NCI-H345 treated with DMSO at 0.1 percent for 48 hours (cell line): ENCODE measurements around the gene TXNIP.

ENCODE experiments used
- DNase-seq: peaks from one replicate; lab custom pipeline; 2025; ENCODE audit not compliant: unreplicated experiment; lab: John Stamatoyannopoulos, UW

Gene TXNIP

GRCh38 chr1:146012703-146013558 is 16.6 kb upstream of the TXNIP start:
- peak; percentile 87 for DNase-seq

DNA sequence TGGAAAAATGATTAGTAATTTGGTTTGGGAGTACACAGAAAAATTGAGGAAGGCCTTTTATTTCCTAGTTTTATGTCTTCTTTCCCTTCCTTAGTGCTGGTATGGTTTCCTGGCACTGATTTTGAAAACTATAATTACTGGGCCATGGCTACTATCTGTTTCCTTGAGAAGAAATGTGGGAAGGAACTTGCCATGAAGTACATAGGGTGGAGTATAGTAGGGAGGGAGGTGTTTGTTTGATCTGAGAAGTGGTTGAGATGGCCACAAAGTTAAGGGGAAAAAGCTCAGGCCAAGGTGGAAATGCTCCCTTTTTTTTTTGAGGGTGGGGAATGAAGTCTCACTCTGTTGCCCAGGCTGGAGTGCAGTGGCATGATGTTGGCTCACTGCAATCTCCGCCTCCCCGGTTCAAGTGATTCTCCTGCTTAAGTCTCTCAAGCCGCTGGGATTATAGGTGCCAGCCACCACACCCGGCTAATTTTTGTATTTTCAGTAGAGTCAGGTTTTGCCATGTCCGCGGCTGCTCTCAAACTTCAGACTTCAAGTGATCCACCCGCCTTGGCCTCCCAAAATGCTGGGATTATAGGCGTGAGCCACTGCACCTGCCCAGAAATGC is 13.9 kb upstream of the TXNIP start:
- DNase-seq: no peak

DNA sequence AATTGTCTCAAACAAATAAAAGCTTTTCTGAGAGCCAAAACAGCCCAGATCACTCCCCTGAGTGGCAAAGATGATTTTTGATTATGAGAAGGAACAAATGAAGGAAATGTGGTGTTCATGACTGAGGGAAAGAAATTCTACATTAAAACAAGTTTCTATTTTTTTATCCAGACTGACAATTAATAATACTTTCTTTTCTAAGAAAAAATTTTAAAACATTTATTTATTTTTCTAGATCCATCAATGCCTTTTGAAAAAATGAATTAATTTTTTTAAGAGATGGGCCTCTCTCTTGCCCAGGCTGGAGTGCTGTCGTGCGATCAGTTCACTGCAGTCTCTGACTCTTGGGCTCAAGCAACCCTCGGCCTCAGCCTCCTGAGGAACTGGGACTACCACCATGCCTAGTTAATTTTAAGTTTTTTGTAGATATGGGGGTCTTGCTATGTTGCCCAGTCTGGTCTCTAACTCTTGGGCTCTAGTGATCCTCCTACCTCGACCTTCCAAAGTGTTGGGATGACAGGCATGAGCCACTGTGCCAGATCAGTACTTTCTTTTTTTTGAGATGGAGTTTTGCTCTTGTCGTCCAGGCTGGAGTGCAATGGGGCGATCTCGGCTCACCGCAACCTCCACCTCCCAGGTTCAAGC is 11.2 kb upstream of the TXNIP start:
- DNase-seq: no peak

GRCh38 chr1:146001709-146002108 is 5.3 kb upstream of the TXNIP start:
- no peak for DNase-seq

DNA sequence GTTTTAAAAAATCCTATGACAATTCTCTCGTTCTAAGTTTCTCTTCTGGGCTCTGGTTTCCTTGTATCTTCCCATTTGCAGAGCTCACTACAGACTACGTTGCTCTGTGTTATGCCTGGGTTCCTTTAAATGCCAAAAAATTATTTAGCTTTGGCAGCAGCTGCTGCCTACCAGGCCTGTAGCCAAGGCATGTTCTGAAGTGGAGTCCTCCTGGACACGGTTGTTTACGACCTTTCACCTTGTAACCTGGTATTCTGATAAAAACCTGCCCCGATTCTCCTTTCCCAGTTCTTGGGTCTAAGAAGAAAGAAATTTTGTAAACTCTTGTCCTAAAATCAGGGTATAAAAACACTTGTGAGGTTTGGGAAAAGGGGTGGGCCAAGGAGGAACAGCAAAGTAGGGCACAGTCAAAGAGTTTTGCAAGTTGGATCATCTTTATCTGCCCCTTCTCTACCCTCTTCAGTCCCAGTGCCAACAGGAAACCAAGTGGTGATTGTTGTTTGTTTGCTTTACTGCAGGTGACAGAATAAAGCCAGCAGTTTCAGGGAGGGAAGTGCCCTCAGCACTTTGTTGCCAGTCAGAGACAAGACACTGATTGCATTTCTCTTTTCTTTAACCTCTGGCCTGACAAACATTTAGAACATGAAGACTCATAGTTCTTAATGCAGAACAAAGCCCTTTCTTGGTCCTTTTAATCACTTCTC is 3.1 kb upstream of the TXNIP start:
- DNase-seq: peak; percentile 98

DNA sequence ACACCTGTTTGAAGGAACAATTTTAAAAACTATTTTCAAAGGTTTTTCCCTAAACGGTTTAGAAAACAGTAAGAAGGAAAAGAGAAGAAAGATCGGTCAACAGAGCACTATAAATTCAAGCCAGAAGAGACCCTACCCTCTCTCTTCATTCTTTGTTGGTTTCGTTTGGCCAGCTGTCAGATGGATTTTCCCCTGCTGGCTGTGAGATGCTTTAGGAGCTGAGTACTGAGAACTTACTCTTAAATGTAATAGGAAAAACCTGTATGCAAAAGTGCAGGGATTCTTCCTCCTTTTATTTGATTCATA is 1.3 kb upstream of the TXNIP start:
- DNase-seq: peak; percentile 57

- peak; percentile 63 for DNase-seq
Observed at GRCh38 chr1:145997016-145997717, 788 bp upstream of the TXNIP start.

DNA sequence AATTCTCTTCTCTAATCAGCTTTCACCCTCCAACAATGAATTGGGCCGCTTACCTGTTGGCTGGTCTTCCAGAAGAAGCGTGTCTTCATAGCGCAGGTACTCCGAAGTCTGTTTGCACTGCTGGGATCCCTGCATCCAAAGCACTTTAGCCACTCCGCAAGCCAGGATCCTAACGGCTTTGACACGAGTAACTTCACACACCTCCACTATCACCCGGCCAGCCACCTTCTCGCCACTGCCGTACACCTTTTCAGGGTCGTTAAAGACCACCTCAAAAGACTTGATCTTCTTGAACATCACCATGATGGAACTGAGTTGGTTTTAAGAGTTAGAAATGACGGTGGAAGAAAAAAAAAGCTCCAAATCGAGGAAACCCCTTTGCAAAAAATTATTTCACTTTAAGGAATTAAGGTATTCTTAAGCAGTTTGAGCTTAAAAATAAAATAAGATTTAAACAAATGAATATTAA is 381 bp downstream of the TXNIP start:
- peak; percentile 85 for DNase-seq

DNA sequence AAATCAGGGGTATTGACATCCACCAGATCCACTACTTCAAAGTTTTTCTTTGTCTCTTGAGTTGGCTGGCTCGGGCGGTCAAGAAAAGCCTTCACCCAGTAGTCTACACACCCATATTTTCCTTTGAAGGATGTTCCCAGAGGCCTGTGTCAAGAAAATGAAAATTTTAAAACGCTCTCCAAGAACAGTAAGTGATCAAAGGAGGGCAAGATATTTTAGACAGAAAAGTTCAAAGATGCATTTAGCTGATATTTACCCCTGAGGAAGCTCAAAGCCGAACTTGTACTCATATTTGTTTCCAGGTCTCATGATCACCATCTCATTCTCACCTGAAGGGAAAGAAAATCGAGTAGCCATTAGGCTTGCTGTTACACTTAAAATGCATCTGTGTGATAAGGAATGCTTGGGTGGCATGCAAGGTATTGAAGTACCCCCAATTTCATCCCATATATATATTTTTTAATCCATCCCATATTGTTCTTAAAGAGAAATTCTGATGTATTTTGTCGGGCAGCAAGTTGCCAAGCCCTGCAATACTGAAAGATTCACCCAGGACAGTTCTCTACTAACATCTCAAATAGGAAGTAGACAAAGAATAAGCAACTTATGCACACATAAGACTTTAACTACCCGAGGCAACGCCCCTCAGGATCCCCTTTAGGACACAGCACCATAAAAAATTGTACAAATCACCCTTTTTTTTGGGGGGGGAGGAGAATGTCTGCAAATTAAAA is 1.1 kb downstream of the TXNIP start:
- no peak for DNase-seq

- DNase-seq: no peak
Observed at GRCh38 chr1:145994391-145995120, 1.8 kb downstream of the TXNIP start.

- DNase-seq: no peak
Observed at GRCh38 chr1:145993618-145994390, 2.6 kb downstream of the TXNIP start.

DNA sequence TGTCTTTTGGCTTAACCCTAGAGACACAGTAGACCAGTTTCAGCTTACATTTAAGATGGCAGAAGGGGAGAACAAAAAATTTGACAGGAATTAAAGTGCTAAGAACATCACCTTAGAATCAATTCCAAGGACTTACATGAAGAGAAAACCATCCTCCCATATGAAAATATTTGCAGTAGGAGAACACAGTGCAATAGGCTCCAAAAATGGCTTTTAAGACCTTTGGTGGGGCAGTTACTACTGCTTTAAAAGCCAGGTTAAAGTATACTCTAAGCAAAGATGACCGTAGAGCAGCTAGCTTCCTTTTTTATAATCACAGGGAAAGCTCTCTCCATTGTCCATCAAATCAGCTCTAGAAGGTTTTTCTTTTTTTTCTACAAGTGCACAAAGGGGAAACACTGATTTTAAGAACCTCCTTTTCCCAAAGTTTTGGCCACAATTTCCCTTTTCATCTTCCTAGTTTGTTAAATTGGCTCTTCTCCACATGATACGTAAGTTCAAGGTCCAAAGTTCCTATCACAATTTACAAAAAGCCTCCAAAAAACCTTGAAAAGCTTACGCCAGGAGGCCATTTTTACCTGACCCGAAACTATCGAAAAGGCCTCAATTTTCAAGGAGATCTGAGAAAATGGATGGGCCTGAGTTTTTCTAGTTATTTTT is 3.3 kb downstream of the TXNIP start:
- no peak for DNase-seq

DNA sequence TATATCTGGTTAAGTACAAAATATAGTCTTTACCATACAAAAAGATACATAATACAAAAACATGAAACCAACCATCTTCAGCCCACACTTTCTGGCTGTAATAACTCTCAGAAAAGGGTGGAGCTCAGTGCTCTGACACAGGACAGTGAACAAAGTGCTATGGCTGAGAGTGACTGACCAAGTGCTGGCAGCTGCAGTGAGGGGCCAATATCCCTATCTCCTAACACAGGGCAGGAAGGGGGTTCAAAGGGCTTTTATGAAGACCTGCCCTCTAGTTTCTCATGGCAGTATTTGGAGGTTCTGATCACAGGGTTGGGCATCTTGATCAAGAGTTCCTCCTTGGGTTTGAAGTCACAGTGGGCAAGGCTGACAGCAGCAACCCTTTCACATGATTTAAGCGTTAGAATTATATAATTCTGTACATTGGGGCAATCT is 3.9 kb downstream of the TXNIP start:
- DNase-seq: no peak

GRCh38 chr1:145991735-145992412 is 4.5 kb downstream of the TXNIP start:
- DNase-seq: peak; percentile 44

DNA sequence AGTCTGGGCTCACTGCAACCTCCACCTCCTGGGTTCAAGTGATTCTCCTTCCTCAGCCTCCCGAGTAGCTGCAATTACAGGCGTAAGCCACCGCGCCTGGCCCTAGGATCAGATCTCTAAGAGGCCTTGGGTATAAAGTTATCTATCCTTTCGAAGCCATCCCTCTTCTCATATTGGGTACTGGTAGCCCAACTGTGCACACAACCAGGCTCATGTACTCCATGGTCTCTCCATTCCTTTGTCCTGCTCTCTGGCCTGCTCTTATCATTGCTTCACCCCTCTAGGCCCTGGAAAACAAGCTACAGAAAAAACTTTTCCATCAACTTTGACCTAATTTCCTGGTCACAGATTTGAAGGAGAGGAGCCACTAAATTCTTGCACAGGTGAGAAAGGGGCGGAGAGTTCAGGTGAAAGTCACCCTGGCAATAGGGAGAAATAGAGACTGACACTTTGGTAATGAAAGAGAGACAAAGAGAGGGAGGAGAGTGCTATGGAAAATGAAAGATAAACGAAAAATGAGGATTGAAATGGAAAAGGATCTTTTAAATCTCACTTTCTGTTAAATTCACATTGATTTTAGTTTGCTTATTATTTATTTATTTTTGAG is 6.0 kb downstream of the TXNIP start:
- DNase-seq: no peak

DNA sequence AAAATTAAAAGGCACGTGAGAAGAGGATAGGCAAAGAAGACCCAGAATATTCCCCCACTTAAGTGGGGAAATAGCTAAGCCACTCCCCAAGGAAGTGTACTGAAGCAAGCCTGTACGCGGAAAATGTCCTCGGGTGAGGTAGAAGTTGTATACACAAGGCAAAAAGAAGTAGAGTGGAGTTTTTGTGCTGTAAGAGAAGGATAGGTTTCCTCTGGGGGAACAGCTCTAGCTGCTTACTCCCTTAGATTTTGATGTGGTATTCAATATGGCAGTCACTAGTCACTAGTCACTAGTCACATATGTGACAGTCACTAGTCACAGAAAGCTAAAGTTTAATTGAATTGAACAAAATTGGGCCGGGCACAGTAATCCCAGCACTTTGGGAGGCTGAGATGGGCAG is 7.6 kb downstream of the TXNIP start:
- no peak for DNase-seq

GRCh38 chr1:145987926-145988325 is 8.5 kb downstream of the TXNIP start:
- DNase-seq: no peak
